Body of pancreas (tissue), 4 donors: ENCODE measurements around the gene STXBP4. TPM values are rescaled to one million over a fixed set of nuclear protein-coding genes. Genes with fewer than 3 reads are reported as not detected.

Experiments
- ATAC-seq: fragments of 150-250 bp; one replicate; pipeline ENCODE4 v1.9.1; 2016
- DNase-seq, 4 donors: peaks; one replicate each; pipeline ENCODE4 v3.0.0-alpha.2; 2019
- H3K27ac ChIP-seq, 4 donors: fragments of 200-600 bp; sonication (generic); 1 replicate in 3 of 4; 2 replicates in 1 of 4; pipeline versions ENCODE4 v1.5.1 to v1.6.1; 2016 to 2019; ENCODE audit warnings: mild to moderate bottlenecking in 1 of 4, mixed read lengths in 1 of 4, moderate library complexity in 1 of 4
- H3K27me3 ChIP-seq, 2 donors: fragments of 200-600 bp; sonication (generic); one replicate each; pipeline ENCODE4 v1.6.0; 2016; ENCODE audit warnings: mild to moderate bottlenecking in 1 of 2
- H3K36me3 ChIP-seq, 2 donors: fragments of 200-600 bp; sonication (generic); replicated peaks in 1 of 2; 2 replicates each; pipeline ENCODE4 v1.5.1; 2016; ENCODE audit warnings: low read depth in 2 of 2; ENCODE audit not compliant: insufficient read depth in 1 of 2
- H3K4me1 ChIP-seq: fragments of 200-600 bp; sonication (generic); one replicate; pipeline ENCODE4 v1.6.0; 2016
- H3K4me3 ChIP-seq, 2 donors: fragments of 200-600 bp; sonication (generic); 1 replicate in 1 of 2; 2 replicates in 1 of 2; pipeline ENCODE4 v1.5.1; 2016 to 2019
- H3K9me3 ChIP-seq, 3 donors: fragments of 200-600 bp; sonication (generic); 1 replicate in 2 of 3; 2 replicates in 1 of 3; pipeline ENCODE4 v1.5.1; 2016
- POLR2A ChIP-seq, 3 donors: fragments of 450-650 bp; IDR thresholded peaks; one replicate each; pipeline ENCODE4 v1.6.1; 2016; ENCODE audit warnings: antibody characterized with exemption in 3 of 3, mild to moderate bottlenecking in 2 of 3
- WGBS, 2 donors: methylation state at CpG; one replicate each; pipeline ENCODE4 v1.1.5; 2017; 5-methylcytosine and 5-hydroxymethylcytosine counted together
- intact Hi-C: fragments of 100-400 bp; cut with DNase I; formaldehyde crosslinking; loops from one replicate; pipeline ENCODE4 v1.15.1; 2023
- total RNA-seq, 2 donors: library from RNA; depleted of rRNA; stranded (reverse); fragments of >200 nt; gene quantifications; one replicate each; pipeline ENCODE4 v1.1.0, GENCODE V29; 2016
- TF ChIP-seq, protein P1 (sequence below), 7 experiments: fragments of 450-650 bp in 4 of 7; fragments of 200-600 bp in 3 of 7; sonication (generic) in 3 of 7; IDR thresholded peaks; one replicate each; pipeline ENCODE4 v1.5.1; 2016 to 2019; ENCODE audit warnings: antibody characterized with exemption in 7 of 7

Gene STXBP4
- total RNA-seq, 2 donors from 2014 or later: 3.6 to 9.3 TPM

DNA sequence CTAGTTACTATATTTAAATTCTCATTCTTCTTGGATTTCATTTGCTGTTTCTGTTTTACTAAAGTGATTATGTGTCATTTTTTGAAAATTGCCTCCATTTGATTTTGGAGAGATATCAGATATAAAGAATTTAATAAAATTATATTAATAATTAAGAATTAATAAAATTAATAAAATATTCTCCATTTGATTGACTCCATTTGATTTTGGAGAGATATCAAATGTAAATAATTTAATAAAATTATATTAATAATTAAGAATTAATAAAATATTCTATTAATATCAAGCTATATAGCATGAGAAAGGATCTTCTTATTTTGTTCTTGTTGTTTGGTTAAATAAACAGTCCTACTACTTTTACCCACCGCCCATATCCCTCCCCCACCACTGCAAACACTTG lies 23.0 kb downstream of the STXBP4 start:
- H3K4me1 ChIP-seq: no peaks in the 10 kb centered on the region
- no peaks in the 10 kb centered on the region for H3K27me3 ChIP-seq
- no peak for DNase-seq
- intact Hi-C loops: loop anchor here (10.0 kb wide), 2 partner anchors 303 to 353 kb away; no protein-coding TSS in a partner anchor
- no peak for TF ChIP-seq POLR2A (IDR thresholded peaks at IDR 0.05)
- TF ChIP-seq, protein P1, sequence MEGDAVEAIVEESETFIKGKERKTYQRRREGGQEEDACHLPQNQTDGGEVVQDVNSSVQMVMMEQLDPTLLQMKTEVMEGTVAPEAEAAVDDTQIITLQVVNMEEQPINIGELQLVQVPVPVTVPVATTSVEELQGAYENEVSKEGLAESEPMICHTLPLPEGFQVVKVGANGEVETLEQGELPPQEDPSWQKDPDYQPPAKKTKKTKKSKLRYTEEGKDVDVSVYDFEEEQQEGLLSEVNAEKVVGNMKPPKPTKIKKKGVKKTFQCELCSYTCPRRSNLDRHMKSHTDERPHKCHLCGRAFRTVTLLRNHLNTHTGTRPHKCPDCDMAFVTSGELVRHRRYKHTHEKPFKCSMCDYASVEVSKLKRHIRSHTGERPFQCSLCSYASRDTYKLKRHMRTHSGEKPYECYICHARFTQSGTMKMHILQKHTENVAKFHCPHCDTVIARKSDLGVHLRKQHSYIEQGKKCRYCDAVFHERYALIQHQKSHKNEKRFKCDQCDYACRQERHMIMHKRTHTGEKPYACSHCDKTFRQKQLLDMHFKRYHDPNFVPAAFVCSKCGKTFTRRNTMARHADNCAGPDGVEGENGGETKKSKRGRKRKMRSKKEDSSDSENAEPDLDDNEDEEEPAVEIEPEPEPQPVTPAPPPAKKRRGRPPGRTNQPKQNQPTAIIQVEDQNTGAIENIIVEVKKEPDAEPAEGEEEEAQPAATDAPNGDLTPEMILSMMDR (IDR thresholded peaks at IDR 0.05): no peak
- no peak for ATAC-seq
- WGBS, 2 donors: 80 to 85% methylated on average over 1 of the region's 1 CpG
- H3K27ac ChIP-seq: no peak overlapping the region
- H3K9me3 ChIP-seq: no peaks in the 10 kb centered on the region
- H3K4me3 ChIP-seq: no peak overlapping the region
- H3K36me3 ChIP-seq: no peaks in the 10 kb centered on the region

- intact Hi-C loops: loop anchor here (10.0 kb wide), 2 partner anchors 302 to 352 kb away; no protein-coding TSS in a partner anchor
- ATAC-seq (peak; percentile 73), DNase-seq (peak in 1 of 4 donors; percentile 13)
- H3K4me1 ChIP-seq: no peaks in the 10 kb centered on the region
- no peak overlapping the region for H3K4me3 ChIP-seq
- WGBS, 2 donors: 60 to 68% methylated on average over 8 of the region's 8 CpGs
- no peaks in the 10 kb centered on the region for H3K36me3 ChIP-seq
- no peak for TF ChIP-seq POLR2A (IDR thresholded peaks at IDR 0.05)
- TF ChIP-seq, protein P1 (IDR thresholded peaks at IDR 0.05): peak; percentile 33 to 76 (median 65)
- no peaks in the 10 kb centered on the region for H3K9me3 ChIP-seq
- no peaks in the 10 kb centered on the region for H3K27me3 ChIP-seq
- H3K27ac ChIP-seq: no peak overlapping the region
Measured at GRCh38 chr17:54992797-54993639, 24.5 kb downstream of the STXBP4 start.

- DNase-seq (no peak), ATAC-seq (no peak)
- TF ChIP-seq, protein P1 (IDR thresholded peaks at IDR 0.05): no peak
- no peak for TF ChIP-seq POLR2A (IDR thresholded peaks at IDR 0.05)
- Histone ChIP-seq H3K36me3 (no peaks in the 10 kb centered on the region), H3K27ac (no peak overlapping the region), H3K4me3 (no peak overlapping the region), H3K9me3 (no peaks in the 10 kb centered on the region), H3K4me1 (no peaks in the 10 kb centered on the region), H3K27me3 (no peaks in the 10 kb centered on the region)
- 88 to 94% methylated on average over 1 of the region's 1 CpG for whole genome bisulfite sequencing, 2 donors
- intact Hi-C loops: loop anchor here (10.0 kb wide), 2 partner anchors 298 to 348 kb away; no protein-coding TSS in a partner anchor
Measured at GRCh38 chr17:54996441-54996840, 27.9 kb downstream of the STXBP4 start.

DNA sequence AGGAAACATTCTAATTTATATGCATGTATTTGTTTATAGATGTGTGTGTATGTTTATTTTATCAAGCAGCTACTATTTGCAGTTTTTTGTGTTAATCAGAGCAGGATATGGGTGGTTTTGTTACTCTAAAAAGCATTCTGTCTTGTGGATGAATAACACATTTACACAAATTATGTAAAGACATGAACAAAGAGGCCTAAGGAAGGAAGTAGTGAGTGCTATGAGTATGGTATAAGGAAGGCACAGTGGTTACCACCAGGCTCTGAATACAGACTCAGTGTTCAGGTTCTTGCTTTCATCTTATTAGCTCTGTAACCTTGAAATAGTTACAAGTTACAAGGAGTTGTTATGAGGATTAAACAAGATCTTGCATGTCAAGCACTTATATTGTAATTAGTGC lies 33.9 kb downstream of the STXBP4 start:
- DNase-seq: no peak
- Histone ChIP-seq H3K9me3 (no peaks in the 10 kb centered on the region), H3K4me1 (no peaks in the 10 kb centered on the region), H3K27me3 (no peaks in the 10 kb centered on the region), H3K4me3 (no peak overlapping the region), H3K36me3 (no peaks in the 10 kb centered on the region), H3K27ac (no peak overlapping the region)
- no peak for ATAC-seq
- TF ChIP-seq, protein P1 (IDR thresholded peaks at IDR 0.05): no peak
- TF ChIP-seq POLR2A (IDR thresholded peaks at IDR 0.05): no peak
- intact Hi-C loops: no loop called here
